Adrenal gland (tissue), 5 donors: ENCODE results near the gene RAP1A.

Experiments used
- CTCF ChIP-seq, 6 experiments: fragments of 450-650 bp in 4 of 6; fragments of 200-600 bp in 2 of 6; sonication (generic) in 1 of 6; IDR thresholded peaks; 1 replicate in 5 of 6; 2 replicates in 1 of 6; pipeline versions ENCODE4 v1.5.1 to v1.8.0; 2016 to 2021; ENCODE audit warnings: antibody characterized with exemption in 6 of 6, mild to moderate bottlenecking in 2 of 6, moderate library complexity in 1 of 6
- POLR2A ChIP-seq, 2 donors: fragments of 450-650 bp; IDR thresholded peaks; one replicate each; pipeline ENCODE4 v1.6.1; 2017; ENCODE audit warnings: antibody characterized with exemption in 2 of 2, mild to moderate bottlenecking in 2 of 2, moderate library complexity in 1 of 2
- donor health status: DM: no; HTN: no; CAD: no.

- TF ChIP-seq CTCF (IDR thresholded peaks at IDR 0.05) (no peak), POLR2A (IDR thresholded peaks at IDR 0.05) (no peak)
These were observed 27.7 kb upstream of the RAP1A start for GRCh38 chr1:111591937-111592336.
